ENCODE data around the gene SEPTIN10.

DNA sequence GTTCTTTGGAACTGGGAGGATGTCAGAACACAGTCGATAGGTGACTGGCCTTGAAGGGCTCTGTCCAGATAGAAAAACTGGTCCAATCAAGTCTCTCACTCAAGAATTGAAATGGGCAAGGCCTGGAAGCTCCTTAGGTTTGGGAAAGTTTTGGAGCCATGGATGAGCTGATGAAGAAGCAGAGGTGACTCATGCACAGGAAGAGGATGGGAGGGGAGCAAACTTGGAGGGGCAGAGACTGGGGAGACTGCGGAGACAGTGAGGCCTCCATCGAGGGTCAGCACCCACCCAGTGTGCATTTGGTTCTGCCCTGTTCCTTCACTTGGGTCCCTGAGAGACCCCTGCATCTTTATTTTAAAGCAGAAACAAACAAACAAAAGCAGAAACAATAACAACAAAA is 41.5 kb upstream of the SEPTIN10 start:
- TF ChIP-seq, protein P1, sequence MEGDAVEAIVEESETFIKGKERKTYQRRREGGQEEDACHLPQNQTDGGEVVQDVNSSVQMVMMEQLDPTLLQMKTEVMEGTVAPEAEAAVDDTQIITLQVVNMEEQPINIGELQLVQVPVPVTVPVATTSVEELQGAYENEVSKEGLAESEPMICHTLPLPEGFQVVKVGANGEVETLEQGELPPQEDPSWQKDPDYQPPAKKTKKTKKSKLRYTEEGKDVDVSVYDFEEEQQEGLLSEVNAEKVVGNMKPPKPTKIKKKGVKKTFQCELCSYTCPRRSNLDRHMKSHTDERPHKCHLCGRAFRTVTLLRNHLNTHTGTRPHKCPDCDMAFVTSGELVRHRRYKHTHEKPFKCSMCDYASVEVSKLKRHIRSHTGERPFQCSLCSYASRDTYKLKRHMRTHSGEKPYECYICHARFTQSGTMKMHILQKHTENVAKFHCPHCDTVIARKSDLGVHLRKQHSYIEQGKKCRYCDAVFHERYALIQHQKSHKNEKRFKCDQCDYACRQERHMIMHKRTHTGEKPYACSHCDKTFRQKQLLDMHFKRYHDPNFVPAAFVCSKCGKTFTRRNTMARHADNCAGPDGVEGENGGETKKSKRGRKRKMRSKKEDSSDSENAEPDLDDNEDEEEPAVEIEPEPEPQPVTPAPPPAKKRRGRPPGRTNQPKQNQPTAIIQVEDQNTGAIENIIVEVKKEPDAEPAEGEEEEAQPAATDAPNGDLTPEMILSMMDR (IDR thresholded peaks at IDR 0.05; ENCODE audit: insufficient read depth, low read depth, low read length), result no peak
- no peak for TF ChIP-seq EZH2 (IDR thresholded peaks at IDR 0.05; ENCODE audit: insufficient read depth, low read length)

Data from astrocyte (in vitro differentiated cells and primary cell).